MM.1S (cell line): ENCODE measurements around the gene KIF16B.

Experiments
- DNase-seq: peaks from one replicate; pipeline ENCODE4 v3.0.0-alpha.2; 2015
- H2AFZ ChIP-seq: fragments of 300-600 bp; sonication (generic); 2 replicates; pipeline ENCODE4 v1.6.0; 2016; ENCODE audit warnings: antibody characterized with exemption, low read length
- H3F3A ChIP-seq: fragments of 300-600 bp; sonication (generic); 2 replicates; pipeline ENCODE4 v1.6.1; 2016; ENCODE audit warnings: mild to moderate bottlenecking, antibody characterized with exemption, low read length, moderate library complexity, mixed read lengths; ENCODE audit not compliant: insufficient read depth
- H3K27ac ChIP-seq: fragments of 300-600 bp; sonication (generic); 2 replicates; pipeline ENCODE4 v1.5.1; 2016; ENCODE audit warnings: mild to moderate bottlenecking, low read length
- H3K27me3 ChIP-seq: fragments of 300-600 bp; sonication (generic); replicated peaks from 2 replicates; pipeline ENCODE4 v1.6.0; 2016; ENCODE audit warnings: low read length; ENCODE audit not compliant: insufficient read depth
- H3K36me3 ChIP-seq: fragments of 300-600 bp; sonication (generic); replicated peaks from 2 replicates; pipeline ENCODE4 v1.6.1; 2016; ENCODE audit warnings: mild to moderate bottlenecking, low read length, mixed read lengths; ENCODE audit not compliant: insufficient read depth
- H3K4me1 ChIP-seq: fragments of 300-600 bp; sonication (generic); 2 replicates; pipeline ENCODE4 v1.6.1; 2016; ENCODE audit warnings: low read length, mixed read lengths
- H3K4me2 ChIP-seq: fragments of 300-600 bp; sonication (generic); 2 replicates; pipeline ENCODE4 v1.6.0; 2016; ENCODE audit warnings: low read depth, low read length
- H3K4me3 ChIP-seq: fragments of 300-600 bp; sonication (generic); 2 replicates; pipeline ENCODE4 v1.5.1; 2016; ENCODE audit warnings: low read length, mixed read lengths
- H3K79me2 ChIP-seq: fragments of 300-600 bp; sonication (generic); 2 replicates; pipeline ENCODE4 v1.6.1; 2016; ENCODE audit warnings: mixed run types, low read length, mixed read lengths
- H3K9ac ChIP-seq: fragments of 300-600 bp; sonication (generic); 2 replicates; pipeline ENCODE4 v1.6.1; 2016; ENCODE audit warnings: low read length, mixed read lengths
- H3K9me2 ChIP-seq: fragments of 300-600 bp; sonication (generic); replicated peaks from 2 replicates; pipeline ENCODE4 v1.6.1; 2016; ENCODE audit warnings: mild to moderate bottlenecking, low read length, mixed read lengths; ENCODE audit not compliant: insufficient read depth
- H3K9me3 ChIP-seq: fragments of 300-600 bp; sonication (generic); replicated peaks from 2 replicates; pipeline ENCODE4 v1.6.1; 2016; ENCODE audit warnings: mild to moderate bottlenecking, low read length, mixed read lengths; ENCODE audit not compliant: insufficient read depth
- H4K20me1 ChIP-seq: fragments of 300-600 bp; sonication (generic); 2 replicates; pipeline ENCODE4 v1.6.1; 2016; ENCODE audit warnings: mild to moderate bottlenecking, low read length, moderate library complexity, mixed read lengths; ENCODE audit not compliant: insufficient read depth
- CTCF ChIP-seq: fragments of 300-600 bp; sonication (generic); IDR thresholded peaks from 2 replicates; pipeline ENCODE4 v1.5.1; 2016; ENCODE audit warnings: antibody characterized with exemption, low read length, mixed read lengths
- EZH2 ChIP-seq: fragments of 300-600 bp; sonication (generic); optimal IDR thresholded peaks from 2 replicates; pipeline ENCODE3; 2017; ENCODE audit warnings: low read depth, mild to moderate bottlenecking, antibody characterized with exemption, low read length, mixed read lengths
- EZH2phosphoT487 ChIP-seq: fragments of 300-600 bp; sonication (generic); IDR thresholded peaks from 2 replicates; pipeline ENCODE4 v1.6.1; 2018; ENCODE audit warnings: antibody characterized with exemption, low read length

KIF16B gene

DNA sequence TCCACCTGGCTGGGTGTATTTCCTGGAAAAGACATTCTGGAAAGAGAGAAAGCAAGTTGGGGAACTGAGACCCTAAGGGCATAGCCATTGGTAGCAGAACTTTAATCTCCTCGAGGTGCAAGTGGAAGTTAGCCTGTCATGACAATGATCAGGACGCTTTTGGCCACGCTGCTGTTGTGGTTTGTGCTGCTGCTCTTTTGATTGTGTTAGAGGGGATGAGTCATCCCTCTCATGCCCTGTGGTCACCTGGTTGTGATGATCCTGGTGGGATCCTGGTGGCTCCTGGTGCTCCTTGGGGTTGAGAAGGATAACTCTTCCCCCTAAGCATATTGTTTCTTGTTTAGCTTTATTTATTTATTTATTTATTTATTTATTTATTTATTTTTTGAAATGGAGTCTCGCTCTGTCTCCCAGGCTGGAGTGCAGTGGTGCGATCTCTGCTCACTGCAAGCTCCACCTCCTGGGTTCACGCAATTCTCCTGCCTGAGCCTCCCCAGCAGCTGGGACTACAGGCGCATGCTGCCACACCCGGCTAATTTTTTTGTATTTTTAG is 350.3 kb downstream of the KIF16B start:
- Histone ChIP-seq H3K9ac (no peak overlapping the region), H3K4me3 (no peak overlapping the region), H3F3A (no peaks in the 10 kb centered on the region), H3K27me3 (no peaks in the 10 kb centered on the region), H3K79me2 (no peaks in the 10 kb centered on the region), H3K9me2 (no peaks in the 10 kb centered on the region), H3K9me3 (no peaks in the 10 kb centered on the region), H4K20me1 (no peaks in the 10 kb centered on the region), H3K36me3 (no peaks in the 10 kb centered on the region), H2AFZ (no peak overlapping the region), H3K27ac (no peak overlapping the region), H3K4me2 (no peak overlapping the region), H3K4me1 (no peaks in the 10 kb centered on the region)
- DNase-seq, result no peak
- TF ChIP-seq EZH2 (no peak), EZH2phosphoT487 (no peak), CTCF (no peak)
